GM23338 (cell line): ENCODE data around the gene COL16A1. TPM values are rescaled to one million over a fixed set of nuclear protein-coding genes. Genes with fewer than 3 reads are reported as not detected.
A peak's percentile ranks its signal among the peaks of the same experiment; 100 is the strongest.

ENCODE experiments used
- ATAC-seq: fragments of 200-7000 bp; cut with Tn5 transposase; 3 replicates; pipeline ENCODE4 v1.9.1; 2020
- DNase-seq: peaks from one replicate; pipeline ENCODE4 v3.0.0-alpha.2; 2015; ENCODE audit warnings: low spot score
- H2AFZ ChIP-seq: fragments of 200-600 bp; sonication (generic); 2 replicates; pipeline ENCODE4 v1.8.0; 2016; ENCODE audit warnings: antibody characterized with exemption, mild to moderate bottlenecking, moderate library complexity
- H3F3A ChIP-seq: fragments of 200-600 bp; sonication (generic); replicated peaks from 2 replicates; pipeline ENCODE4 v1.8.0; 2017; ENCODE audit warnings: antibody characterized with exemption, mixed run types, low read depth
- H3K27ac ChIP-seq: fragments of 200-600 bp; sonication (generic); 2 replicates; pipeline ENCODE4 v1.6.1; 2016; ENCODE audit warnings: low read depth
- H3K27me3 ChIP-seq: fragments of 200-600 bp; sonication (generic); 2 replicates; pipeline ENCODE4 v1.8.0; 2016; ENCODE audit warnings: mild to moderate bottlenecking, mixed run types, moderate library complexity; ENCODE audit not compliant: insufficient read depth
- H3K36me3 ChIP-seq: fragments of 200-600 bp; sonication (generic); 2 replicates; pipeline ENCODE4 v1.8.0; 2016; ENCODE audit warnings: mild to moderate bottlenecking; ENCODE audit not compliant: insufficient read depth
- H3K4me1 ChIP-seq: fragments of 200-600 bp; sonication (generic); 2 replicates; pipeline ENCODE4 v1.8.0; 2016; ENCODE audit warnings: mild to moderate bottlenecking, moderate library complexity; ENCODE audit not compliant: insufficient read depth
- H3K4me2 ChIP-seq: fragments of 200-600 bp; sonication (generic); 2 replicates; pipeline ENCODE4 v1.7.1; 2017; ENCODE audit warnings: mixed run types
- H3K4me3 ChIP-seq: fragments of 200-600 bp; sonication (generic); 2 replicates; pipeline ENCODE4 v1.6.1; 2016; ENCODE audit warnings: mixed run types
- H3K79me2 ChIP-seq: fragments of 200-600 bp; sonication (generic); replicated peaks from 2 replicates; pipeline ENCODE4 v1.8.0; 2017; ENCODE audit warnings: mild to moderate bottlenecking; ENCODE audit not compliant: insufficient read depth
- H3K9me2 ChIP-seq: fragments of 200-600 bp; sonication (generic); 2 replicates; pipeline ENCODE4 v1.8.0; 2017; ENCODE audit not compliant: insufficient read depth
- H4K20me1 ChIP-seq: fragments of 200-600 bp; sonication (generic); replicated peaks from 2 replicates; pipeline ENCODE4 v1.8.0; 2017; ENCODE audit warnings: mild to moderate bottlenecking; ENCODE audit not compliant: insufficient read depth
- H3K27ac Mint-ChIP-seq: 2 replicates; pipeline ENCODE4 v1.8.0; 2020; ENCODE audit warnings: inconsistent platforms, mild to moderate bottlenecking, moderate library complexity, mixed read lengths
- H3K27me3 Mint-ChIP-seq: 3 replicates; pipeline ENCODE4 v1.8.0; 2022; ENCODE audit warnings: low read depth, mild to moderate bottlenecking, moderate library complexity, mixed read lengths, inconsistent platforms; ENCODE audit not compliant: insufficient read depth, poor library complexity
- H3K36me3 Mint-ChIP-seq: 3 replicates; pipeline ENCODE4 v1.8.0; 2021; ENCODE audit warnings: low read depth, mild to moderate bottlenecking, inconsistent platforms, moderate library complexity, mixed read lengths
- H3K4me1 Mint-ChIP-seq: 3 replicates; pipeline ENCODE4 v1.8.0; 2020; ENCODE audit warnings: mild to moderate bottlenecking, inconsistent platforms, mixed read lengths
- H3K4me3 Mint-ChIP-seq: 3 replicates; pipeline ENCODE4 v1.8.0; 2021; ENCODE audit warnings: moderate library complexity, mild to moderate bottlenecking, inconsistent platforms, mixed read lengths
- H3K9me3 Mint-ChIP-seq: 3 replicates; pipeline ENCODE4 v1.8.0; 2020; ENCODE audit warnings: moderate library complexity, mild to moderate bottlenecking, inconsistent platforms, mixed read lengths
- EZH2phosphoT487 ChIP-seq: fragments of 200-600 bp; sonication (generic); IDR thresholded peaks from one replicate; pipeline ENCODE4 v1.8.1; 2018; ENCODE audit warnings: antibody characterized with exemption; ENCODE audit not compliant: unreplicated experiment
- JUNB ChIP-seq: IDR thresholded peaks from one replicate; pipeline ENCODE4 v1.6.1; 2016; ENCODE audit warnings: antibody characterized with exemption; ENCODE audit not compliant: unreplicated experiment
- NANOG ChIP-seq: IDR thresholded peaks from 2 replicates; pipeline ENCODE4 v1.6.1; 2016; ENCODE audit warnings: antibody characterized with exemption, borderline replicate concordance
- POLR2AphosphoS5 ChIP-seq: IDR thresholded peaks from 2 replicates; pipeline ENCODE4 v1.6.1; 2016; ENCODE audit warnings: antibody characterized with exemption, low read depth
- STAT1 ChIP-seq: IDR thresholded peaks from one replicate; pipeline ENCODE4 v1.6.1; 2016; ENCODE audit warnings: antibody characterized with exemption; ENCODE audit not compliant: unreplicated experiment
- polyA plus RNA-seq: library from polyadenylated mRNA; unstranded; fragments of >200 nt; fragmentation: Nextera tagmentation; extraction: Ambion mirVana; gene quantifications from 2 replicates; pipeline ENCODE4 v1.2.1, GENCODE V29; 2016
- total RNA-seq: library from RNA; depleted of rRNA; stranded (reverse); fragments of >200 nt; shearing (Covaris generic); gene quantifications from 2 replicates; pipeline ENCODE4 v1.2.3, GENCODE V29; 2014
- TF ChIP-seq, protein P1 (sequence below): IDR thresholded peaks from one replicate; pipeline ENCODE4 v1.6.1; 2018; ENCODE audit warnings: antibody characterized with exemption; ENCODE audit not compliant: unreplicated experiment

COL16A1 gene
- total and polyA plus RNA-seq, 2 experiments from 2014 or later = 4.2 to 13.2 TPM

- peaks cover 25% of the 10 kb centered on the region for H3K27me3 ChIP-seq
- no peak overlapping the region for H2AFZ ChIP-seq
- Mint-ChIP-seq H3K4me1 (peaks cover 9% of the 10 kb centered on the region), H3K27ac (no peak overlapping the region), H3K27me3 (peaks cover 19% of the 10 kb centered on the region), H3K36me3 (no peaks in the 10 kb centered on the region), H3K4me3 (no peak overlapping the region), H3K9me3 (no peaks in the 10 kb centered on the region)
- H3K4me2 ChIP-seq = no peak overlapping the region
- TF ChIP-seq POLR2AphosphoS5 (no peak), NANOG (no peak), EZH2phosphoT487 (no peak), STAT1 (no peak)
- H4K20me1 ChIP-seq = no peaks in the 10 kb centered on the region
- no peaks in the 10 kb centered on the region for H3K9me2 ChIP-seq
- H3F3A ChIP-seq = no peaks in the 10 kb centered on the region
- H3K79me2 ChIP-seq = no peaks in the 10 kb centered on the region
- DNase-seq (no peak), ATAC-seq (no peak)
- no peaks in the 10 kb centered on the region for H3K36me3 ChIP-seq
- H3K27ac ChIP-seq = no peak overlapping the region
- no peaks in the 10 kb centered on the region for H3K4me1 ChIP-seq
- no peak overlapping the region for H3K4me3 ChIP-seq
Measured at GRCh38 chr1:31615939-31616338, 87.9 kb downstream of the COL16A1 start.

- no peak for DNase-seq
- no peak overlapping the region for H2AFZ ChIP-seq
- H3K4me1 ChIP-seq = no peaks in the 10 kb centered on the region
- H3K9me3 Mint-ChIP-seq = no peaks in the 10 kb centered on the region
- no peaks in the 10 kb centered on the region for H3F3A ChIP-seq
- peaks cover 20% of the 10 kb centered on the region for H3K27me3 Mint-ChIP-seq
- ATAC-seq = no peak
- no peak overlapping the region for H3K27ac ChIP-seq
- no peaks in the 10 kb centered on the region for H3K79me2 ChIP-seq
- no peak overlapping the region for H3K4me2 ChIP-seq
- peaks cover 25% of the 10 kb centered on the region for H3K27me3 ChIP-seq
- no peaks in the 10 kb centered on the region for H3K9me2 ChIP-seq
- H3K4me3 ChIP-seq = no peak overlapping the region
- H3K36me3 ChIP-seq = no peaks in the 10 kb centered on the region
- H3K27ac Mint-ChIP-seq = no peak overlapping the region
- TF ChIP-seq JUNB = no peak
- no peaks in the 10 kb centered on the region for H3K36me3 Mint-ChIP-seq
- peaks cover 9% of the 10 kb centered on the region for H3K4me1 Mint-ChIP-seq
- H3K4me3 Mint-ChIP-seq = no peak overlapping the region
- no peaks in the 10 kb centered on the region for H4K20me1 ChIP-seq
Measured at GRCh38 chr1:31615414-31615813, 88.4 kb downstream of the COL16A1 start.

DNA sequence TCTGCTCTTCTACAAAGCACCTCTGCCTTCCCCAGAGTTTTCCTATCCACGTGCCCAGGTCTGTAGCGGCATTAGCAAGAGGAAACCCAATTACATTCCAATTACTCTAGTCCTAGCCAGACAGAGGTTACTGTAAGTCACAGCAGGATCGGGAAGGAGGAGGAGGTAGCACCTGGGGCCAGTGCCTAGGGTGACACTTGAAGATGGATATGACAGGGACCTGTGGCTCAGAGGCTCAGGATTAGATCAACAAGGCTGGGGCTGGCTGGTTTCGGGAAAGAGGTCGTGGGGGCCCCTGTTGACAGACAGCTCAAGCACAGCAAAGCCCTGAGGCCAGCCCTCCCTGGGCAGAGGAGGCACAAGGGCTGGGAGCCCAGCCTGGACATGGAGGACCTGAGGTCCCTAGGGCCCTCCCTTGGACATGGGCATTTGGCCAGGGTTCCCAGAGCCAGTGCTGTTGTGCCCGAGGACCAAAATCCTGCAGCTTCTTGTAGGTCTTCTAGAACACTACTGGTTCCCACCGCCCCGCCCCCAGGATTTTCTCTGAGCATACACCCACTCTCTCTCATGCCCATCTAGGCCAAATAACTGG lies 89.3 kb downstream of the COL16A1 start:
- Mint-ChIP-seq H3K27me3 (peaks cover 21% of the 10 kb centered on the region), H3K36me3 (no peaks in the 10 kb centered on the region), H3K27ac (no peak overlapping the region), H3K9me3 (no peaks in the 10 kb centered on the region), H3K4me1 (peaks cover 9% of the 10 kb centered on the region), H3K4me3 (no peak overlapping the region)
- no peaks in the 10 kb centered on the region for H3K4me1 ChIP-seq
- no peak overlapping the region for H3K4me3 ChIP-seq
- no peaks in the 10 kb centered on the region for H4K20me1 ChIP-seq
- H3F3A ChIP-seq = no peaks in the 10 kb centered on the region
- TF ChIP-seq, protein P1, sequence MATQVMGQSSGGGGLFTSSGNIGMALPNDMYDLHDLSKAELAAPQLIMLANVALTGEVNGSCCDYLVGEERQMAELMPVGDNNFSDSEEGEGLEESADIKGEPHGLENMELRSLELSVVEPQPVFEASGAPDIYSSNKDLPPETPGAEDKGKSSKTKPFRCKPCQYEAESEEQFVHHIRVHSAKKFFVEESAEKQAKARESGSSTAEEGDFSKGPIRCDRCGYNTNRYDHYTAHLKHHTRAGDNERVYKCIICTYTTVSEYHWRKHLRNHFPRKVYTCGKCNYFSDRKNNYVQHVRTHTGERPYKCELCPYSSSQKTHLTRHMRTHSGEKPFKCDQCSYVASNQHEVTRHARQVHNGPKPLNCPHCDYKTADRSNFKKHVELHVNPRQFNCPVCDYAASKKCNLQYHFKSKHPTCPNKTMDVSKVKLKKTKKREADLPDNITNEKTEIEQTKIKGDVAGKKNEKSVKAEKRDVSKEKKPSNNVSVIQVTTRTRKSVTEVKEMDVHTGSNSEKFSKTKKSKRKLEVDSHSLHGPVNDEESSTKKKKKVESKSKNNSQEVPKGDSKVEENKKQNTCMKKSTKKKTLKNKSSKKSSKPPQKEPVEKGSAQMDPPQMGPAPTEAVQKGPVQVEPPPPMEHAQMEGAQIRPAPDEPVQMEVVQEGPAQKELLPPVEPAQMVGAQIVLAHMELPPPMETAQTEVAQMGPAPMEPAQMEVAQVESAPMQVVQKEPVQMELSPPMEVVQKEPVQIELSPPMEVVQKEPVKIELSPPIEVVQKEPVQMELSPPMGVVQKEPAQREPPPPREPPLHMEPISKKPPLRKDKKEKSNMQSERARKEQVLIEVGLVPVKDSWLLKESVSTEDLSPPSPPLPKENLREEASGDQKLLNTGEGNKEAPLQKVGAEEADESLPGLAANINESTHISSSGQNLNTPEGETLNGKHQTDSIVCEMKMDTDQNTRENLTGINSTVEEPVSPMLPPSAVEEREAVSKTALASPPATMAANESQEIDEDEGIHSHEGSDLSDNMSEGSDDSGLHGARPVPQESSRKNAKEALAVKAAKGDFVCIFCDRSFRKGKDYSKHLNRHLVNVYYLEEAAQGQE = no peak
- no peaks in the 10 kb centered on the region for H3K79me2 ChIP-seq
- H3K36me3 ChIP-seq = no peaks in the 10 kb centered on the region
- peaks cover 25% of the 10 kb centered on the region for H3K27me3 ChIP-seq
- H3K27ac ChIP-seq = no peak overlapping the region
- DNase-seq (no peak), ATAC-seq (no peak)
- H2AFZ ChIP-seq = 0 out of 2 replicates have a peak overlapping the region, but pooled peaks have one; percentile 66
- H3K9me2 ChIP-seq = no peaks in the 10 kb centered on the region
- H3K4me2 ChIP-seq = no peak overlapping the region
